Measurements from ENCODE around the gene BNIP3.
"Not testable (repeated sequence)": the region's sequence is repeated elsewhere in the genome, so short reads cannot be mapped to it uniquely, and the experiment has no call there.

BNIP3 gene

DNA sequence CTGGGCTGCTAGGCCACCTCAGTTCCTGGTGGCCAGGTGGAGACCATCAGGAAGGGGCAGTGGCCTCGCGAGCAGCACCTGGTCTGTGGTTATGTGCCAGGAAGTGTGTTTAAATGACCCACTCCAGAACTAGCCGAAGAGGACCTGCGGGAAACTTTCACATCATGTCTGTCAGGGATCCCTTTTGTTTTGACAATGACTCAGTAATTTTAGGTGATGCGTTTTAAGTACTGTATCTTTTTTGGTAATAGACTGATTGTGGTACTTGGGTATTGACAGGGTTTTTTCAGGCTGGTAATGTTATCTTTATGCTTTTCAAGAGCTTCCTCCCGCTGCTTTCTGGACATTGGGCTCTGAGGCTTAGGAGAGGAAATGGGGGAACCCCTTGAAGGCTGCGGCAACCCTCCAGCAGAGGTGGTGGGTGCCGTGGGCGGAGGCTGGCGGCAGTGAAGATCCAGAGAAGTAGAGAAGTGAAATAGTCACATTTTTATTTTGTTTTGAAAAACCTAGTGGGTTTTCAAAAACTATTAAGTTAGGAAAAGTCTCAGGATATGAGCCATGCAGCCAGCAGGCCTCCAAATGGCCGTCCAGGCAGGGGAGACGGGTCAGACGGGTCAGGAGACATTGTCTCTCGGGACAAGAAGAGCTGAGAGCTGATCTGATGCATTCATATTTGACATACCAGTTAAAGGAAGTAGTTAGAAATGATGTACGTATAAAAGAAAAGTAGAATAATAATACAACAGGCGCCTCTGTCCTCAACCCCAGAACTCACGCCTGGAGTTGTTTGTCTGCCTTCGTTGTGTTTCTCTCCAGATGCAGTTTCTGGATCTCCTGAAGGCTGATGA is 53.3 kb downstream of the BNIP3 start:
- peak; percentile 81 to 85 (median 83) for DNase-seq

DNA sequence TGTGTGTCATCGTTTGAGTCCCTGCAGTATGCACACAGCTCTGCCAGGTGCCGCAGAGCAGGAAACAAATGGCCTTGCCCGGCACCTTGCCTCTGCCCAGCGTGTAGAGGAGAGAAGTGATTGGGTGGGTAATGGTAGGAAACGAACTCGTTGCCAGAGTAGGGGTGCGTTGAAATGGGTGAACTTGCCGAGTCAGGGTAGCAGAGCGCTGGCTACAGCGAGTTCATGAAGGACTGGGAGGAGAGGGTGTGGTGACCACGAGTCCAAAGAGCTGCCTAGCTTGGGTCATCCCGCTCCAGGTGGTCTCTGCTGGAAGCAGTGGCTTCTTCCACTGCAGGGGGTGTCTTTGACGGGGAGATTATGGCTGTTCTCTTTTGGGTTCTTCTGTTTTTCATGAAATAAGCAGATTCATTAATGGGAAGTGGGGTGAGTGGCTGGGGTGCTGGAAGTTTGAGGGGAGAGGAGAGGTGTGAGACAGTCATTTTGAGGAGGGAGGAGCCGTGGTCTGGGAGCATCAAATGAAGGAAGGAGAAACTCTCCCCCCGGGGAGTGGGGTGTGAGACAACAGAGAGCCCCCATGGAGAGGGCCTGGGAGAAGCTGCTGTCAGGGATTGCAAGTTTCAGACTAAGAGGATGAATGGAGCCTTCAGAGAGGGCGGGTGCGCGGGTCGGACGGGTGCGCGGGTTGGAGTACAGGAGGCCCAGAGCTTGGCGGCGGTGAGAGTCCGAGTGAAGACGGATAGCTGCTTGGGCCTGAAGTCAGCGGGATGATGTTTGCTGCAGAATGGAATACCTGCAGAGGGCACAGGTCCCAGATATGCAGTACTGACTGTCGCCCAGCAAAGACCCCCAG is 54.8 kb downstream of the BNIP3 start:
- no peak for DNase-seq

DNA sequence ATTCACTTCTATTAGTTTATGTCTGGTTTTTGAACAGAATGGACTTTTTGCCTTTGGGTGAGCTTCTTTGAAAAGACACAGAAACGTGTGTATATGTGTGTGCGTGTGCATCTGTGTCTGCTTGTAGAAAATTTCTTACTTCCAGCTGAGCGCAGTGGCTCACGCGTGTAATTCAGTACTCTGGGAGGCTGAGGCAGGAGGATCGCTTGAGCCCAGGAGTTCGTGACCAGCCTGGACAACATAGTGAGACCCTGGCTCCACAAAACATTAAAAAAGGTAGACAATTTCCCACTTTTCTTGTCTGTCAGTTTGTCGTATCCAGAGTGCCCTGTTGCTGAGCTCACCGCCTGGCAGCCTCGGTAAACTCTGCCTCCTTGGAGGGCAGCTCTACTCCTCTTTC is 55.5 kb downstream of the BNIP3 start:
- no peak for DNase-seq

DNA sequence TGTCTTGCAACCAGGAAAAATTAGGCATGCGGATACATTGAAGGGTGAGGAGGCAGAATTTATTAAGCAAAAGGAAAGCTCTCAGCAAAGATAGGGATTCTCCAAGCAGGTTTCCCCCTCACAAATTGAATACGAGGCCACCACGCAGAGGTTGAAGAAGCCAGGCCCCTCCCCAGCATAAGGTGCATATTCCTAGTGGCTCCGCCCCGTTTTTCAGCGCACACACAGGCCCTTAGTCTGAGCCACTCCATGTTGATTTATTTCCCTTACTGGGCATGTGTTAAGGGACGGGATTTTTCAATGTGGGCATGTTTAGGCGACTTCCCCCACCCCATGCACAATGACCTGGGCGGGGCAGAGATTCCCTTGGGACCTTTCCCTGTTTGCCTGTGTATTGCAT is 56.0 kb downstream of the BNIP3 start:
- no peak for DNase-seq

DNA sequence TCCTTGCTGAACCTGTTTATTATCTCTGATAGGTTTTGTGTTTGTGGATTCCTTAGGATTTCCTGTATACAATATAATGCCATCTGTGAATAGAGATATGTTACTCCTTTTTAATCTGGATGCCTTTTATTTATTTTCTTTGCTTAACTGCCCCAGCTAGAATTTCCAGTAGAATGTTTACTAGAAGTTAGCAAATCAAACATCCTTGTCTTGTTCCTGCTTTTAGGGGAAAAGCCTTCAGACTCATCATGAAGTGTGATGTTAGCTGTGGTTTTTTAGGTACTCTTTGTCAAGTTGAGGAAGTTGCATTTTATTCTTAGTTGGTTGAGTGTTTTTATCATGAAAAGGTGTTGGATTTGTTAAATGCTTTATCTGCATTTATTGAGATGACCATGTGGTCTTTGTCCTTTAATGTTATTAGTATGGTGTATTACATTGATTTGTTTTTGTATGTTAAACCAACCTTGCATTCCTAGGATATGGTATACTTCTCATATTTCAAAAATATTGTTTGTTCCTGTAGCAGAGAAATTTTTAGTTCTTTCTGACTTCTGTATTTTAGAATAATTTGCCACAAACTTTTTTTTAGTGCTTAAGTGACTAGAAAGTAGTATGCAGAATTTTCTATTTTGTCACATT is 56.6 kb downstream of the BNIP3 start:
- DNase-seq = peak; percentile 61 to 81 (median 75)

DNA sequence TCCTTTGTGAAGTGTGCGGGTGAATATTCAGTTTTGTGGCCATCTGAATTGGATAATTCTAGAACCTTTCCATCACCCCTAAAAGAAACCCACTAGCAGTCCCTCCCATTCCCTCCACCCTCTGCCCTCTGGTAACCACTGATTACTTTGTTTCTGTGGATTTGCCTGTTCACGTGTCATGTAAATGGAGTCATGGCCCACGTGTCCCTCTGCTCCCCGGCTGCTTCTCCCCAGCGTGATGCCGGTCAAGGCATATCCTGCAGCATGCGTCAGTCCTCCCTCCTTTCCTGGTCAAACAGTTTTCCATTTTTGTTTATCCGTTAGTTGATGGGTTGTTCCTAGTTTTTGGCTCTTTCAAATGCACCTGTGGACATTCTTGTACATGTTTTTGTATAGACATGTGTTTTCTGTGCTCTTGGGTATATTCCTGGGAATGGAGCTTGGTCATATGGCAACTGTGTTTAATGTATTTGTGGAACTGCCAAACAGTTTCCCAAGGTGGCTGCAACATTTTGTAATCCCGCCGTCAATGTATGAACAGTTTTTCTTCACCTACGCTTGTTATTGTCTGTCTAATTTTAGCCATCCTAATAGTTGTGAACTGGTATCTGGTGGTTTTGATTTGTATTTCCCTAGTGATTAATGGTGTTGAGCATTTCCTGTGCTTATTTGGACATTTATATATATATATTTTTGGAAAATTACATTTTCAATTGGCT is 58.5 kb downstream of the BNIP3 start:
- no peak for DNase-seq

DNA sequence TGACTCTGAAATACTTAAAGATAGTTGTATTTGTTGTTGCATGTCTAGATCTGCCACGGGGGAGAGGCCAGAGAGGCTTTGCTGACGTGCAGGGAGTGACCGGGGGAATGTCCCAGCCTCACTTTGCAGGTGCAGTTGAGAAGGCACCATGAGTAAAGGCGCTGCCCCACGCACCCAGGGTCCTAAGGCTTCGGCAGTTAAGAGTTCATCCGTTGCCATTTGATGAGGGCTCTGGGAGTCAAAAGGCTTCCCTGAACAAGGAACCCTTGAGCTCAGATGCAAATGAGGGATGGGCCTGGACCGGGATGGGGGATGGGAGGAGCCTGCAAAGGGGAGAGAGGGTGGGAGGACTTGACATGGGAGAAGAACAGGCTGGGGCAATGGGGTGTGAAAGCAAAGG is 60.5 kb downstream of the BNIP3 start:
- no peak for DNase-seq

DNA sequence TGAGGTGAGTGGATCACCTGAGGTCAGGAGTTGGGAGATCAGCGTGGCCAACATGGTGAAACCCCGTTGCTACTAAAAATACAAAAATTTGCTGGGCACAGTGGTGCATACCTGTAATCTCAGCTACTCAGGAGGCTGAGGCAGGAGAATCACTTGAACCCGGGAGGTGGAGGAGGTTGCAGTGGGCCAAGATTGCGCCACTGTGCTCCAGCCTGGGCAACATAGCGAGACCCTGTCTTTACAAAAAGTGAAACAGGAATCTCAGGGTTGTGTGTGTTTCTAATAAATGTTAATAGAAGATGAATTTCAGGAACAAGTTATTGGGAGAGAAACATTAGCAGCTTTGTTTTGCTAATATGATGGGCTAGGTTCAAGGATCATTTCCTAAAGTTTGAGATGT is 61.0 kb downstream of the BNIP3 start:
- no peak for DNase-seq

DNA sequence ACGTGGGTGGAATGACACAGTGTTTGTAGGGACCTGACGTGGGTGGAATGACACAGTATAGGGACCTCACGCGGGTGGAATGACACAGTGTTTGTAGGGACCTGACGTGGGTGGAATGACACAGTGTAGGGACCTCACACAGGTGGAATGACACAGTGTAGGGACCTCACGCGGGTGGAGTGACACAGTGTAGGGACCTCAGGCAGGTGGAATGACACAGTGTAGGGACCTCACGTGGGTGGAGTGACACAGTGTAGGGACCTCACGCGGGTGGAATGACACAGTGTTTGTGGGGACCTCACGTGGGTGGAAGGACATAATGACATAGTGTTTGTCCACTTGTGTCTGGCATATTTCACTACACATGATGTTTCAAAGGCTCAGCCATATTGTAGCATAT is 61.6 kb downstream of the BNIP3 start:
- peak; percentile 20 to 34 (median 32) for DNase-seq

DNA sequence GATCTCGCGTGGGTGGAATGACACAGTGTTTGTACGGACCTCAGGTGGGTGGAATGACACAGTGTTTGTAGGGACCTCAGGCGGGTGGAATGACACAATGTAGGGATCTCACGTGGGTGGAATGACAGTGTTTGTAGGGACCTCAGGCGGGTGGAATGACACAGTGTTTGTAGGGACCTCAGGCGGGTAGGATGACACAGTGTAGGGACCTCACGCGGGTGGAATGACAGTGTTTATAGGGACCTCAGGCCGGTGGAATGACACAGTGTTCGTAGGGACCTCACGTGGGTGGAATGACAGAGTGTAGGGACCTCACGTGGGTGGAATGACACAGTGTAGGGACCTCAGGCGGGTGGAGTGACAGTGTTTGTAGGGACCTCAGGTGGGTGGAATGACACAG is 62.3 kb downstream of the BNIP3 start:
- DNase-seq = not testable (repeated sequence)
